ENCODE measurements around the gene CTSO. TPM values are rescaled to one million over a fixed set of nuclear protein-coding genes. Genes with fewer than 3 reads are reported as not detected.

Gene CTSO
- total and polyA plus RNA-seq, 2 of the 8 experiments (the other 6 are each of a cell fraction or from before 2014, with no cell fraction given) = 0.39 to 0.41 TPM

DNA sequence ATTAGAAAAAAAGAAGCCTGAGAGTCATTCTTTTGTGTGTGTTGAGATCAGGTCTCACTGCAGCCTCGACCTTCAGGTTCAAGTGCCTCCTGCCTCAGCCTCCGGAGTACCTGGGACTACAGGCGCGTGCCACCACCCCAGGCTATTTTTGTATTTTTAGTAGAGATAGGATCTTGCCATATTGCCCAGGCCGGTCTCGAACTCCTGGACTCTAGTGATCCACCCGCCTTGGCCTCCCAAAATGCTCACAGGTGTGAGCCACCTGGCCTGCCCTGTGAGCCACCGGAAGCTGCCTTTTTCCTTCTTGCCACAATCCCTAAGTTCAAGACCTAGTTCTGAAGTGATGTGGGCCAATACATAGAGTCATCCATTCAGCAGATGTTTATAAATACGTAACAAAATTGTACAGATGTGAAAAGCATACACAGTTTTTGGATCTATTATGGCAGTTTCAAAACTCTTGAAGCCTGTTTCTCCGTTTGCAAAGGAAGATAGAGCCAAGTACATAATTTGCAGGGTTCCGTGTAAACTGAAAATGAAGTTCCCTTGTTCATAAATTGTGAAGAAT, 536 bp upstream of the CTSO start:
- peak overlapping the region; percentile 95; the same call in 1 of the 2 replicates for H2AFZ ChIP-seq (ENCODE audit: low read length)
- no peak overlapping the region for H3K14ac ChIP-seq (ENCODE audit: insufficient read length)
- H3K36me3 ChIP-seq (ENCODE audit: control insufficient read depth in 2 of 4, insufficient read depth in 4 of 4, low read length in 3 of 4) = no peaks in the 10 kb centered on the region
- 94% methylated on average over 11 of the region's 11 CpGs; no CpG with 5 or more reads in 1 of the 2 experiments for WGBS, 2 experiments (ENCODE audit: extremely low coverage in 1 of 2, insufficient coverage in 1 of 2, insufficient read length in 1 of 2, insufficient replicate concordance in 2 of 2, low coverage in 1 of 2, low lambda C conversion rate in 2 of 2, missing lambda C conversion rate in 1 of 2)
- H2BK12ac ChIP-seq (ENCODE audit: low read depth, low read length) = no peak overlapping the region
- H3K56ac ChIP-seq (replicated peaks; ENCODE audit: insufficient read length, low read depth, low read length) = no peak overlapping the region
- ChIA-PET CTCF (ENCODE audit: partially characterized antibody) (interaction anchor here (0.9 to 6.0 kb wide), 9 partner anchors 10 to 719 kb away, joined by 3 to 69 read pairs (median 4); no protein-coding TSS in a partner anchor), POLR2A (ENCODE audit: partially characterized antibody) (interaction anchor here (1.3 to 1.9 kb wide), 4 partner anchors 13 to 143 kb away, joined by 3 to 4 read pairs (median 4); no protein-coding TSS in a partner anchor)
- H2BK15ac ChIP-seq (ENCODE audit: low read length) = no peak overlapping the region
- H2BK5ac ChIP-seq (ENCODE audit: low read depth, low read length) = no peak overlapping the region
- no peaks in the 10 kb centered on the region for H3K9me3 ChIP-seq (ENCODE audit: insufficient read depth in 2 of 2, low read depth in 1 of 2, low read length in 1 of 2)
- DNase-seq (ENCODE audit: low read depth in 1 of 2, low spot score in 2 of 2) = no peak
- no peaks in the 10 kb centered on the region for H4K20me1 ChIP-seq (replicated peaks in 1 of 2; ENCODE audit: control insufficient read depth in 1 of 2, insufficient read depth in 2 of 2, low read length in 2 of 2)
- no peaks in the 10 kb centered on the region for H3K4me1 ChIP-seq (replicated peaks in 1 of 4; ENCODE audit: control insufficient read depth in 3 of 4, insufficient read depth in 4 of 4, low read length in 3 of 4)
- H3K23ac ChIP-seq (ENCODE audit: insufficient read length) = no peak overlapping the region
- no peak overlapping the region for H3K27ac ChIP-seq (ENCODE audit: low read depth, low read length)
- 0 out of 2 replicates have a peak overlapping the region, but pooled peaks have one; percentile 55 for H3K18ac ChIP-seq (ENCODE audit: extremely low read depth, low read length)
- peak overlapping the region; percentile 63 to 71; a peak in 3 of 4 replicates for H3K4me2 ChIP-seq (ENCODE audit: insufficient read depth in 1 of 2, low read depth in 2 of 2, low read length in 2 of 2)
- H4K5ac ChIP-seq (ENCODE audit: insufficient read length, low read depth, low read length) = no peak overlapping the region
- no peak overlapping the region for H2BK120ac ChIP-seq (replicated peaks; ENCODE audit: low read depth, low read length)
- H3K27me3 ChIP-seq (replicated peaks in 1 of 4; ENCODE audit: control insufficient read depth in 3 of 4, extremely low read depth in 1 of 4, insufficient read depth in 3 of 4, low read length in 3 of 4) = no peaks in the 10 kb centered on the region
- TF ChIP-seq NRF1 (IDR thresholded peaks at IDR 0.05; ENCODE audit: low read depth, low read length) (no peak), SRF (IDR thresholded peaks at IDR 0.05; ENCODE audit: low read depth, low read length) (no peak), GABPA (IDR thresholded peaks at IDR 0.05; ENCODE audit: borderline replicate concordance, insufficient read depth, low read length) (no peak), HDAC6 (IDR thresholded peaks at IDR 0.05; ENCODE audit: low read depth, low read length) (no peak), CEBPB (IDR thresholded peaks at IDR 0.05; ENCODE audit: low read depth, low read length) (no peak), KDM5A (IDR thresholded peaks at IDR 0.05; ENCODE audit: low read length) (no peak), RAD21 (IDR thresholded peaks at IDR 0.05 in 1 of 2, conservative IDR thresholded peaks at IDR 0.05 in 1 of 2; ENCODE audit: low read depth in 2 of 2, low read length in 2 of 2) (no peak)
- TF ChIP-seq, protein P1, sequence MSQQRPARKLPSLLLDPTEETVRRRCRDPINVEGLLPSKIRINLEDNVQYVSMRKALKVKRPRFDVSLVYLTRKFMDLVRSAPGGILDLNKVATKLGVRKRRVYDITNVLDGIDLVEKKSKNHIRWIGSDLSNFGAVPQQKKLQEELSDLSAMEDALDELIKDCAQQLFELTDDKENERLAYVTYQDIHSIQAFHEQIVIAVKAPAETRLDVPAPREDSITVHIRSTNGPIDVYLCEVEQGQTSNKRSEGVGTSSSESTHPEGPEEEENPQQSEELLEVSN (IDR thresholded peaks at IDR 0.05) = no peak
- H4K91ac ChIP-seq (replicated peaks; ENCODE audit: insufficient read length, low read length) = no peak overlapping the region
- H3K79me2 ChIP-seq (ENCODE audit: control insufficient read depth in 1 of 2, insufficient read depth in 2 of 2, low read length in 2 of 2) = no peaks in the 10 kb centered on the region
- peak overlapping the region; percentile 48 to 59 (median 52); a peak in 5 of 8 replicates for H3K4me3 ChIP-seq (ENCODE audit: extremely low read depth in 1 of 4, insufficient read depth in 2 of 4, low read depth in 3 of 4, low read length in 4 of 4)
- H3K9ac ChIP-seq (replicated peaks in 1 of 4; ENCODE audit: extremely low read depth in 1 of 4, low read depth in 3 of 4, low read length in 3 of 4) = no peak overlapping the region; a peak in 2 of 7 replicates
- no peak for FAIRE-seq
- no peak overlapping the region for H3K4ac ChIP-seq (replicated peaks; ENCODE audit: insufficient read length, low read depth, low read length)
- H2BK20ac ChIP-seq (ENCODE audit: low read length) = no peak overlapping the region
- H2AK5ac ChIP-seq (ENCODE audit: low read depth, low read length) = 0 out of 2 replicates have a peak overlapping the region, but pooled peaks have one; percentile 46
- no peaks in the 10 kb centered on the region for H3K79me1 ChIP-seq (ENCODE audit: low read depth, low read length)
- peaks cover 6% of the 10 kb centered on the region; the same call in 1 of the 2 replicates for H3K23me2 ChIP-seq (ENCODE audit: low read depth, low read length)
- H4K8ac ChIP-seq (ENCODE audit: extremely low read depth, insufficient read depth, low read length) = peak overlapping the region; percentile 62; the same call in 1 of the 2 replicates
